Spinal cord (tissue), 10 donors: Measurements from ENCODE around the gene GALT. TPM values are rescaled to one million over a fixed set of nuclear protein-coding genes. Genes with fewer than 3 reads are reported as not detected.

Experiments
- DNase-seq, 6 donors: peaks; one replicate each; pipeline versions ENCODE4 v3.0.0 to v3.0.0-alpha.2; 2013 to 2015; ENCODE audit warnings: low spot score in 6 of 6, low read depth in 4 of 6
- H3K27ac ChIP-seq: one replicate; pipeline ENCODE4 v1.5.1; 2013; ENCODE audit warnings: low read depth, low read length, control low read depth
- H3K27me3 ChIP-seq: one replicate; pipeline ENCODE4 v1.6.1; 2013; ENCODE audit warnings: low read length; ENCODE audit not compliant: control insufficient read depth, insufficient read depth
- H3K36me3 ChIP-seq: one replicate; pipeline ENCODE4 v1.6.1; 2013; ENCODE audit warnings: low read length; ENCODE audit not compliant: control insufficient read depth, insufficient read depth
- H3K4me1 ChIP-seq: one replicate; pipeline ENCODE4 v1.6.1; 2013; ENCODE audit warnings: low read length; ENCODE audit not compliant: control insufficient read depth, insufficient read depth
- H3K4me3 ChIP-seq: one replicate; pipeline ENCODE4 v1.5.1; 2013; ENCODE audit warnings: low read depth, low read length, control low read depth
- H3K9me3 ChIP-seq: one replicate; pipeline ENCODE4 v1.6.1; 2013; ENCODE audit warnings: low read length; ENCODE audit not compliant: control insufficient read depth, insufficient read depth
- WGBS: methylation state at CpG from one replicate; pipeline ENCODE4 v1.1.5; 2013; ENCODE audit warnings: missing lambda C conversion rate; ENCODE audit not compliant: insufficient coverage; 5-methylcytosine and 5-hydroxymethylcytosine counted together
- long read RNA-seq, 4 donors: transcript quantifications; one replicate each; lab custom pipeline, GENCODE V29; 2026
- polyA plus RNA-seq, 2 donors: library from polyadenylated mRNA; unstranded; fragments of 120-200 nt; gene quantifications; one replicate each; pipeline ENCODE4 v1.2.1, GENCODE V29; 2013; ENCODE audit not compliant: insufficient read length in 2 of 2
- total RNA-seq, 2 donors: library from RNA; depleted of rRNA in 1 of 2; stranded (reverse); fragments of 120-200 nt in 1 of 2; fragments of >200 nt in 1 of 2; gene quantifications; one replicate each; pipeline versions ENCODE4 v1.2.3 to v1.2.4, GENCODE V29; 2013 to 2014
- donor health status: healthy.

Gene GALT
- total RNA-seq (10 to 100 TPM; 31.3 to 72.4 TPM), polyA plus RNA-seq (10 to 100 TPM; 52.4 to 73.4 TPM)
- long read RNA-seq, donor 1, transcript GALT-210 (2 exons, 858 nt) = major isoform, 10 of 17 reads
- long read RNA-seq, donor 1, transcript GALT-201 (11 exons, 1,768 nt) = minor isoform, 7 of 17 reads
- long read RNA-seq, donor 1, partial matches to known transcripts = 0 of 17 reads
- long read RNA-seq, donor 1, other reads (novel, unspliced or antisense) = 0 of 17 reads
- long read RNA-seq, donor 2, partial matches to known transcripts = 0 of 2 reads
- long read RNA-seq, donor 2, other reads (novel, unspliced or antisense) = 0 of 2 reads
- long read RNA-seq, donor 3, partial matches to known transcripts = 0 of 5 reads
- long read RNA-seq, donor 3, other reads (novel, unspliced or antisense) = 0 of 5 reads
- long read RNA-seq, donor 4, transcript GALT-201 (11 exons, 1,768 nt) = minor isoform, 8 of 36 reads
- long read RNA-seq, donor 4, transcript GALT-210 (2 exons, 858 nt) = major isoform, 19 of 36 reads
- long read RNA-seq, donor 4, partial matches to known transcripts = 7 of 36 reads
- long read RNA-seq, donor 4, other reads (novel, unspliced or antisense) = 0 of 36 reads

GRCh38 chr9:34646211-34647083 lies at the start of gene GALT:
Gene GALT, plus strand, starts transcription at chr9:34646675. Its CDS starts 30 bp downstream, at chr9:34646705.
- peaks cover 35% of the 10 kb centered on the region for H3K36me3 ChIP-seq
- H3K27ac ChIP-seq = peak within 1 kb of the TSS; percentile 90
- DNase-seq = peak in 4 of 6 donors; percentile 83 to 97 (median 90)
- no peaks in the 10 kb centered on the region for H3K27me3 ChIP-seq
- WGBS = 2% methylated on average over 42 of the region's 43 CpGs
- no peaks in the 10 kb centered on the region for H3K9me3 ChIP-seq
- peak within 1 kb of the TSS; percentile 90 for H3K4me3 ChIP-seq
- H3K4me1 ChIP-seq = peaks cover 44% of the 10 kb centered on the region

- H3K27ac ChIP-seq = no peak overlapping the region
- no CpG with 5 or more reads among the region's 1 CpG for WGBS
Observed at GRCh38 chr9:34599546-34599945, 46.9 kb upstream of the GALT start.

DNA sequence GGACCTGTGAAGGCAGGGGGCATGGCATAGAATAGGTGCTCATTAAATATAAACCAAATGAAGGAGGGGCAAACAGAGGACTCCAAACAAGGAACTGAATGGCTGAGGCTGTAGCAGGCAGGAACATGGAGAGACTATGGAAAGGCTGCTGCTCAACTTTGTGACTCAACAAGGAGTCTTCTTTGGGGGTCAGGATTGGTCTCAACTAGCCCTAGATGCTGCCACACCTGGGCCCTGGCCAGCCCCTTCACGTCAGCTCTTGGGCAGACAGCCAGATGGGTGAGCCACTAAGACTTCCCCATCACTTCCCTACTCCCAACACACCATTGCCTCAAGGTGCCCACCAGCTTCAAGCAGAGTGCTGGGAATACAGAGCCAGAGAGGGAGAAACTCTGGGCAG lies 45.6 kb upstream of the GALT start:
- H3K4me3 ChIP-seq = no peak overlapping the region

More at GRCh38 chr9:34599546-34599945, 46.9 kb upstream of the GALT start:
- Histone ChIP-seq H3K4me3 (no peak overlapping the region), H3K9me3 (no peaks in the 10 kb centered on the region), H3K36me3 (no peaks in the 10 kb centered on the region), H3K27me3 (no peaks in the 10 kb centered on the region), H3K4me1 (peaks cover 23% of the 10 kb centered on the region)
- no peak for DNase-seq

GRCh38 chr9:34601937-34602573 lies 44.4 kb upstream of the GALT start:
- no peak overlapping the region for H3K4me3 ChIP-seq
- no peaks in the 10 kb centered on the region for H3K36me3 ChIP-seq
- no peak overlapping the region for H3K27ac ChIP-seq
- H3K9me3 ChIP-seq = no peaks in the 10 kb centered on the region
- no peaks in the 10 kb centered on the region for H3K27me3 ChIP-seq
- peak in 2 of 6 donors; percentile 68 to 74 for DNase-seq
- WGBS = 40% methylated on average over 1 of the region's 6 CpGs
- H3K4me1 ChIP-seq = peaks cover 23% of the 10 kb centered on the region

More for the DNA sequence above, 45.6 kb upstream of the GALT start:
- Histone ChIP-seq H3K4me1 (peaks cover 23% of the 10 kb centered on the region), H3K9me3 (no peaks in the 10 kb centered on the region), H3K36me3 (no peaks in the 10 kb centered on the region), H3K27ac (no peak overlapping the region), H3K27me3 (no peaks in the 10 kb centered on the region)
- no peak for DNase-seq
- WGBS = 38% methylated on average over 1 of the region's 1 CpG

DNA sequence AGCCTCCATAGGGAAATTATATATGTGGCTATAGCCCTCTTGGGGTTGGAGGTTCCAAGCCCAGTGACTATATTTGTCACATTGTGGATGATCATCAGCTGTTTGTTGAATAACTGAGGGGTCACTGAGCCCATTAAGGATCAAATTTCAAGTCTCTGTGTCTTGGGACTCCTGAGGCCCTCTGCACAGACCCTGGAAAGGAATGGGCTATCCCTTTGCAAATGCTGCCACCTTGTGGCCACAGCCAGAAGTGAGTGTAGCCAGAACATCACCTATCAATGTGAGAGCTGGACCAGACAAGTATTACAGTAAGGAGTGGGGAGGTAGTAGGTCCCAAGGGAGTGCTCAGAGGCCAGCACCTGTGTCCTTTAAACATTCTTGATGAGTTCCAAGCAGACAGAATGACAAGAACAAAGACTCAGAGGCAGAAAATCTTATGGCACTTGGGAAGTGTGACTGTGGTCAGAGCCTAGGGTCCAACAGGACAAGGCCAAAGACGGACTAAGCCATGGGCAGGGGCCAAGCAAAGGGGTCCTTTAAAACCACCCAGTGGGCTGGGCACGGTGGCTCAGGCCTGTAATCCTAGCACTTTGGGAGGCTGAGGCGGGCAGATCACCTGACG lies 42.8 kb upstream of the GALT start:
- Histone ChIP-seq H3K9me3 (no peaks in the 10 kb centered on the region), H3K27ac (no peak overlapping the region), H3K4me1 (peaks cover 23% of the 10 kb centered on the region), H3K4me3 (no peak overlapping the region), H3K36me3 (no peaks in the 10 kb centered on the region), H3K27me3 (no peaks in the 10 kb centered on the region)
- 36% methylated on average over 2 of the region's 4 CpGs for WGBS
- DNase-seq = peak in 4 of 6 donors; percentile 75 to 95 (median 86)

GRCh38 chr9:34606190-34606589 lies 40.3 kb upstream of the GALT start:
- no peak overlapping the region for H3K27ac ChIP-seq
- no peak overlapping the region for H3K4me3 ChIP-seq
- H3K4me1 ChIP-seq = peaks cover 28% of the 10 kb centered on the region
- H3K27me3 ChIP-seq = no peaks in the 10 kb centered on the region
- DNase-seq = no peak
- H3K36me3 ChIP-seq = peaks cover 7% of the 10 kb centered on the region
- H3K9me3 ChIP-seq = no peaks in the 10 kb centered on the region

DNA sequence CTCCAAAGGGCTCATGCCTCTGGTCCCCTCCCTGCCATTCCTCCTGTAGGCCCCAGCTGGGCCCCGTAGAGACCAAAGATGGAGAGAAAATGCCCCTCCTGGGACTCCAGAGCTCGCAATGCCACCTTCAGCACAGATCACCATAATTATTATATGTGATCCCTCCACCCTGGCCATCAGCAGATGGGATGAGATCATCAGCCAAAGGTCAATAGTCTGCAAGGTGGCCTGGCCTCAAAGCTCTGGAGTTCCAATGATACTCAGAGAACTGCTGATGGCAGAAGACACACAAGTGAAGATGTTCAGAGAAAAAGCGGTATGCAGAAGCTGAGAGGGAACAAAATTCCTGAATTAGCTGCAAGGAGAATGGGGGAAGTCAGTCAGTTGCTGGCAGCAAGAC lies 39.6 kb upstream of the GALT start:
- Histone ChIP-seq H3K36me3 (peaks cover 7% of the 10 kb centered on the region), H3K4me3 (no peak overlapping the region), H3K9me3 (no peaks in the 10 kb centered on the region), H3K27ac (no peak overlapping the region), H3K4me1 (peaks cover 30% of the 10 kb centered on the region), H3K27me3 (no peaks in the 10 kb centered on the region)
- WGBS = 88% methylated on average over 1 of the region's 3 CpGs
- DNase-seq = no peak

- Histone ChIP-seq H3K27ac (no peak overlapping the region), H3K36me3 (peaks cover 7% of the 10 kb centered on the region), H3K9me3 (no peaks in the 10 kb centered on the region), H3K4me3 (no peak overlapping the region), H3K4me1 (peaks cover 29% of the 10 kb centered on the region), H3K27me3 (no peaks in the 10 kb centered on the region)
- 44% methylated on average over 2 of the region's 2 CpGs for WGBS
- no peak for DNase-seq
Observed at GRCh38 chr9:34607331-34607730, 39.1 kb upstream of the GALT start.
